Smooth muscle cell (in vitro differentiated cells): ENCODE results near the gene TMPRSS3. TPM values are rescaled to one million over a fixed set of nuclear protein-coding genes. Genes with fewer than 3 reads are reported as not detected.

Experiments
- DNase-seq: peaks from one replicate; lab custom pipeline; 2025; ENCODE audit not compliant: unreplicated experiment; lab: John Stamatoyannopoulos, UW
- H2AFZ ChIP-seq: fragments of 200-600 bp; sonication (generic); 2 replicates; pipeline ENCODE4 v1.6.0; 2016; ENCODE audit warnings: antibody characterized with exemption, low read depth, mild to moderate bottlenecking
- H3F3A ChIP-seq: fragments of 200-600 bp; sonication (generic); 2 replicates; pipeline ENCODE4 v1.6.0; 2017; ENCODE audit warnings: antibody characterized with exemption, low read depth
- H3K27ac ChIP-seq: fragments of 200-600 bp; sonication (generic); 2 replicates; pipeline ENCODE4 v1.5.1; 2016; ENCODE audit warnings: low read depth, mild to moderate bottlenecking
- H3K27me3 ChIP-seq: fragments of 200-600 bp; sonication (generic); 2 replicates; pipeline ENCODE4 v1.6.1; 2016; ENCODE audit warnings: low read depth, mild to moderate bottlenecking
- H3K36me3 ChIP-seq: fragments of 200-600 bp; sonication (generic); 2 replicates; pipeline ENCODE4 v1.5.1; 2016; ENCODE audit warnings: low read depth
- H3K4me1 ChIP-seq: fragments of 200-600 bp; sonication (generic); 2 replicates; pipeline ENCODE4 v1.5.1; 2016; ENCODE audit warnings: low read depth
- H3K4me2 ChIP-seq: fragments of 200-600 bp; sonication (generic); 2 replicates; pipeline ENCODE4 v1.6.0; 2016; ENCODE audit warnings: mild to moderate bottlenecking
- H3K4me3 ChIP-seq: fragments of 200-600 bp; sonication (generic); 2 replicates; pipeline ENCODE4 v1.5.1; 2016; ENCODE audit warnings: mild to moderate bottlenecking
- H3K79me2 ChIP-seq: fragments of 200-600 bp; sonication (generic); 2 replicates; pipeline ENCODE4 v1.6.0; 2016; ENCODE audit warnings: low read depth, mild to moderate bottlenecking
- H3K9ac ChIP-seq: fragments of 200-600 bp; sonication (generic); 2 replicates; pipeline ENCODE4 v1.6.0; 2016; ENCODE audit warnings: low read depth
- H3K9me3 ChIP-seq: fragments of 200-600 bp; sonication (generic); replicated peaks from 2 replicates; pipeline ENCODE4 v1.5.1; 2016; ENCODE audit warnings: low read depth
- H4K20me1 ChIP-seq: fragments of 200-600 bp; sonication (generic); 2 replicates; pipeline ENCODE4 v1.6.0; 2016; ENCODE audit warnings: low read depth
- CTCF ChIP-seq: fragments of 200-600 bp; sonication (generic); IDR thresholded peaks from 2 replicates; pipeline ENCODE4 v1.5.1; 2017; ENCODE audit warnings: borderline replicate concordance, mild to moderate bottlenecking, antibody characterized with exemption; ENCODE audit not compliant: insufficient read depth, poor library complexity, severe bottlenecking
- WGBS: methylation state at CpG from one replicate; pipeline ENCODE4 v1.1.7; 2016; ENCODE audit warnings: low lambda C conversion rate; 5-methylcytosine and 5-hydroxymethylcytosine counted together
- polyA plus RNA-seq: library from polyadenylated mRNA; unstranded; fragments of >200 nt; fragmentation: Nextera tagmentation; extraction: Ambion mirVana; gene quantifications from 2 replicates; pipeline ENCODE4 v1.2.1, GENCODE V29; 2016
- total RNA-seq: library from RNA; depleted of rRNA; stranded (reverse); fragments of >200 nt; gene quantifications from 2 replicates; pipeline ENCODE4 v1.2.3, GENCODE V29; 2014

TMPRSS3 gene
- total and polyA plus RNA-seq, 2 experiments from 2014 or later = not detected

- H3K27me3 ChIP-seq = no peaks in the 10 kb centered on the region
- no peaks in the 10 kb centered on the region for H3K9me3 ChIP-seq
- 85% methylated on average over 8 of the region's 8 CpGs for WGBS
- H3K4me1 ChIP-seq = no peaks in the 10 kb centered on the region
- DNase-seq = no peak
- no peak overlapping the region for H3K9ac ChIP-seq
- TF ChIP-seq CTCF = no peak
- H3K4me3 ChIP-seq = no peak overlapping the region
- H3K79me2 ChIP-seq = no peaks in the 10 kb centered on the region
- no peak overlapping the region for H2AFZ ChIP-seq
- no peaks in the 10 kb centered on the region for H3K36me3 ChIP-seq
- H3K4me2 ChIP-seq = no peak overlapping the region
- H3K27ac ChIP-seq = no peak overlapping the region
- no peaks in the 10 kb centered on the region for H4K20me1 ChIP-seq
- H3F3A ChIP-seq = no peaks in the 10 kb centered on the region
Measured at GRCh38 chr21:42378418-42378817, 17.4 kb downstream of the TMPRSS3 start.

DNA sequence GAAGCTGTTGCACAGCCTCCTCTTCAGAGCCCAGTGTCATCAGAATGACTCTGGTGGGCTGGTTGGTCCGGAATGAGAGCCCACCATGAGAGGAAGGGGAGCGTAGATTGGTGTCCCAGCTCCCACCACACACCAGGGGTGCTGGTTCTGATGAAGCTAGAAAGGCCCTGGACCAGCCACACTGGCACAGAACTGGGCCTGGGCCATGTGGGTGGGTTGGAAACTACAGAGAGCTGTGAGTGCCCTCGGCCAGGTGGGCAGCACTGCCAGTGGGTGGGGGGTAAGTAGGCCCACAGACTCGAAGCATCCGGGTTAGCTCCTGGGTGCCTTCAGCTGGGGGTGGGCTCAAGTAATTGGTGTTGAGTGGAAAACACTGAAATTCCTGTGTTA is 17.9 kb downstream of the TMPRSS3 start:
- DNase-seq = no peak
- Histone ChIP-seq H3F3A (no peaks in the 10 kb centered on the region), H3K9ac (no peak overlapping the region), H3K4me2 (no peak overlapping the region), H3K36me3 (no peaks in the 10 kb centered on the region), H3K9me3 (no peaks in the 10 kb centered on the region), H2AFZ (no peak overlapping the region), H3K79me2 (no peaks in the 10 kb centered on the region), H3K4me1 (no peaks in the 10 kb centered on the region), H3K27ac (no peak overlapping the region), H3K27me3 (no peaks in the 10 kb centered on the region), H4K20me1 (no peaks in the 10 kb centered on the region), H3K4me3 (no peak overlapping the region)
- no peak for TF ChIP-seq CTCF
- WGBS = 81% methylated on average over 5 of the region's 5 CpGs

- Histone ChIP-seq H3K4me2 (no peak overlapping the region), H3K4me3 (no peak overlapping the region), H3K4me1 (no peaks in the 10 kb centered on the region), H3K79me2 (no peaks in the 10 kb centered on the region), H3K9me3 (no peaks in the 10 kb centered on the region), H3K36me3 (no peaks in the 10 kb centered on the region), H2AFZ (no peak overlapping the region), H3F3A (no peaks in the 10 kb centered on the region), H4K20me1 (no peaks in the 10 kb centered on the region), H3K9ac (no peak overlapping the region), H3K27me3 (no peaks in the 10 kb centered on the region), H3K27ac (no peak overlapping the region)
- 86% methylated on average over 24 of the region's 24 CpGs for WGBS
- no peak for TF ChIP-seq CTCF
- DNase-seq = no peak
Measured at GRCh38 chr21:42377211-42377950, 18.5 kb downstream of the TMPRSS3 start.

GRCh38 chr21:42376338-42376982 is 19.4 kb downstream of the TMPRSS3 start:
- WGBS = 91% methylated on average over 31 of the region's 32 CpGs
- TF ChIP-seq CTCF = no peak
- Histone ChIP-seq H3K79me2 (no peaks in the 10 kb centered on the region), H3K9ac (no peak overlapping the region), H4K20me1 (no peaks in the 10 kb centered on the region), H3K4me1 (no peaks in the 10 kb centered on the region), H3K27me3 (no peaks in the 10 kb centered on the region), H3K27ac (no peak overlapping the region), H2AFZ (no peak overlapping the region), H3K9me3 (no peaks in the 10 kb centered on the region), H3K4me3 (no peak overlapping the region), H3F3A (no peaks in the 10 kb centered on the region), H3K36me3 (no peaks in the 10 kb centered on the region), H3K4me2 (no peak overlapping the region)
- DNase-seq = no peak
